HS-27A (cell line): Measurements from ENCODE around the gene FOXE3.

Experiments used
- DNase-seq: peaks from one replicate; pipeline ENCODE4 v3.0.0-alpha.2; 2012; ENCODE audit warnings: low read depth, missing footprints

FOXE3 gene

GRCh38 chr1:47435506-47436303 lies 19.6 kb downstream of the FOXE3 start:
- no peak for DNase-seq

- DNase-seq, result peak; percentile 48
These were observed 20.4 kb downstream of the FOXE3 start for GRCh38 chr1:47436304-47436978.

- no peak for DNase-seq
These were observed 20.9 kb downstream of the FOXE3 start for GRCh38 chr1:47436979-47437446.

GRCh38 chr1:47437447-47438164 lies 21.5 kb downstream of the FOXE3 start, which contains the start of gene FOXD2:
FOXD2 (plus strand) TSS chr1:47438044; CDS start chr1:47438136, 92 bp downstream.
- peak; percentile 78 for DNase-seq

- no peak for DNase-seq
These were observed 22.3 kb downstream of the FOXE3 start for GRCh38 chr1:47438165-47439016.

- DNase-seq, result no peak
These were observed 23.1 kb downstream of the FOXE3 start for GRCh38 chr1:47439017-47439818.

- no peak for DNase-seq
These were observed 23.9 kb downstream of the FOXE3 start for GRCh38 chr1:47439819-47440598.

GRCh38 chr1:47440599-47441081 lies 24.6 kb downstream of the FOXE3 start:
- DNase-seq, result no peak

- no peak for DNase-seq
These were observed 25.5 kb downstream of the FOXE3 start for GRCh38 chr1:47441450-47442106.

GRCh38 chr1:47442202-47442601 lies 26.1 kb downstream of the FOXE3 start:
- DNase-seq, result no peak

- no peak for DNase-seq
These were observed 26.9 kb downstream of the FOXE3 start for GRCh38 chr1:47442842-47443529.

GRCh38 chr1:47443530-47444296 lies 27.6 kb downstream of the FOXE3 start:
- no peak for DNase-seq

GRCh38 chr1:47444297-47444561 lies 28.1 kb downstream of the FOXE3 start:
- DNase-seq, result no peak

- no peak for DNase-seq
These were observed 28.7 kb downstream of the FOXE3 start for GRCh38 chr1:47444562-47445465.

- DNase-seq, result no peak
These were observed 29.9 kb downstream of the FOXE3 start for GRCh38 chr1:47445823-47446550.

- no peak for DNase-seq
These were observed 32.6 kb downstream of the FOXE3 start for GRCh38 chr1:47448462-47449222.
